SK-N-SH (cell line): ENCODE measurements around the gene TRPV5. TPM values are rescaled to one million over a fixed set of nuclear protein-coding genes. Genes with fewer than 3 reads are reported as not detected.

Source experiments
- CTCF ChIA-PET: fragments of 300-600, 350-600 bp; formaldehyde crosslinking; extraction: SDS; loops from one replicate; lab custom pipeline; 2021; lab: Yijun Ruan, JAX
- POLR2A ChIA-PET: fragments of 350-600 bp; sonication (Branson Sonifier 250); formaldehyde crosslinking; extraction: SDS; loops from one replicate; lab custom pipeline; 2020; ENCODE audit warnings: antibody characterized with exemption, inconsistent platforms; lab: Yijun Ruan, JAX
- DNase-seq: peaks from one replicate; pipeline ENCODE4 v3.0.0; 2012
- H2AFZ ChIP-seq: fragments of 200-600 bp; sonication (generic); 2 replicates; pipeline ENCODE4 v1.8.1; 2016; ENCODE audit warnings: antibody characterized with exemption, mild to moderate bottlenecking, low read depth
- H3F3A ChIP-seq: fragments of 200-600 bp; sonication (generic); replicated peaks from 2 replicates; pipeline ENCODE3; 2016; ENCODE audit warnings: antibody characterized with exemption, mild to moderate bottlenecking; ENCODE audit not compliant: insufficient read depth
- H3K27ac ChIP-seq, 2 experiments: fragments of 200-500 bp in 1 of 2; fragments of 200-600 bp in 1 of 2; sonication (Bioruptor generic) in 1 of 2; sonication (generic), shearing (Covaris generic) in 1 of 2; 2 replicates each; pipeline versions ENCODE4 v1.5.1 to v1.6.1; 2014 to 2016; ENCODE audit warnings: low read depth in 2 of 2, inconsistent platforms in 1 of 2, low read length in 1 of 2, mild to moderate bottlenecking in 1 of 2, mixed read lengths in 1 of 2
- H3K27me3 ChIP-seq: fragments of 200-600 bp; sonication (generic), shearing (Covaris generic); 2 replicates; pipeline ENCODE4 v1.6.1; 2016; ENCODE audit warnings: mixed run types; ENCODE audit not compliant: insufficient read depth
- H3K36me3 ChIP-seq, 2 experiments: fragments of 200-500 bp in 1 of 2; fragments of 200-600 bp in 1 of 2; sonication (Bioruptor generic) in 1 of 2; sonication (generic) in 1 of 2; replicated peaks in 1 of 2; 2 replicates each; pipeline versions ENCODE3 to v1.5.1; 2014 to 2016; ENCODE audit warnings: low read length in 1 of 2, mild to moderate bottlenecking in 1 of 2; ENCODE audit not compliant: insufficient read depth in 2 of 2, control insufficient read depth in 1 of 2
- H3K4me1 ChIP-seq, 2 experiments: fragments of 200-500 bp in 1 of 2; fragments of 200-600 bp in 1 of 2; sonication (Bioruptor generic) in 1 of 2; sonication (generic), shearing (Covaris generic) in 1 of 2; 2 replicates each; pipeline versions ENCODE4 v1.5.1 to v1.6.1; 2014 to 2016; ENCODE audit warnings: low read depth in 1 of 2, low read length in 1 of 2, mixed run types in 1 of 2; ENCODE audit not compliant: insufficient read depth in 2 of 2, control insufficient read depth in 1 of 2
- H3K4me2 ChIP-seq: fragments of 200-600 bp; sonication (generic), shearing (Covaris generic); 2 replicates; pipeline ENCODE4 v1.6.1; 2017; ENCODE audit warnings: mixed run types
- H3K4me3 ChIP-seq, 2 experiments: fragments of 200-500 bp in 1 of 2; fragments of 200-600 bp in 1 of 2; sonication (Bioruptor generic) in 1 of 2; sonication (generic), shearing (Covaris generic) in 1 of 2; 2 replicates each; pipeline versions ENCODE4 v1.5.1 to v1.8.1; 2014 to 2016; ENCODE audit warnings: low read depth in 2 of 2, inconsistent platforms in 1 of 2, low read length in 1 of 2, mild to moderate bottlenecking in 1 of 2, mixed read lengths in 1 of 2, moderate library complexity in 1 of 2
- H3K79me2 ChIP-seq: fragments of 200-600 bp; sonication (generic); 2 replicates; pipeline ENCODE4 v1.8.1; 2017; ENCODE audit warnings: mild to moderate bottlenecking; ENCODE audit not compliant: insufficient read depth
- H3K9ac ChIP-seq: fragments of 200-600 bp; sonication (generic); 2 replicates; pipeline ENCODE4 v1.6.1; 2017; ENCODE audit warnings: mixed run types
- H3K9me2 ChIP-seq: fragments of 200-600 bp; sonication (generic); 2 replicates; pipeline ENCODE4 v1.6.1; 2017; ENCODE audit warnings: mixed run types
- H3K9me3 ChIP-seq: fragments of 200-600 bp; sonication (generic); 2 replicates; pipeline ENCODE4 v1.6.1; 2017; ENCODE audit warnings: mixed run types, mild to moderate bottlenecking, moderate library complexity
- H4K20me1 ChIP-seq: fragments of 200-600 bp; sonication (generic); 2 replicates; pipeline ENCODE4 v1.6.1; 2017; ENCODE audit warnings: mild to moderate bottlenecking, mixed run types; ENCODE audit not compliant: insufficient read depth
- CHD2 ChIP-seq: fragments of 150-350 bp; IDR thresholded peaks from 2 replicates; pipeline ENCODE4 v1.6.1; 2018; ENCODE audit warnings: low read length; ENCODE audit not compliant: partially characterized antibody
- EZH2phosphoT487 ChIP-seq: fragments of 200-600 bp; sonication (generic); IDR thresholded peaks from 2 replicates; pipeline ENCODE4 v1.6.1; 2017; ENCODE audit warnings: low read depth, mixed run types, mild to moderate bottlenecking, antibody characterized with exemption, moderate library complexity, borderline replicate concordance
- FOSL2 ChIP-seq: IDR thresholded peaks from 2 replicates; pipeline ENCODE4 v1.4.0; 2012; ENCODE audit warnings: low read depth, mild to moderate bottlenecking, moderate library complexity, borderline replicate concordance
- IRF3 ChIP-seq: fragments of 150-350 bp; IDR thresholded peaks from 2 replicates; pipeline ENCODE4 v1.6.1; 2016; ENCODE audit warnings: mild to moderate bottlenecking, low read depth, low read length
- MAX ChIP-seq: IDR thresholded peaks from 2 replicates; pipeline ENCODE4 v1.4.0; 2012; ENCODE audit warnings: low read depth
- POLR2AphosphoS5 ChIP-seq: IDR thresholded peaks from 2 replicates; pipeline ENCODE4 v1.6.1; 2012; ENCODE audit warnings: low read depth, low read length
- REST ChIP-seq: IDR thresholded peaks from 2 replicates; pipeline ENCODE4 v1.6.1; 2012; ENCODE audit warnings: mild to moderate bottlenecking, low read depth, low read length, moderate library complexity
- TCF12 ChIP-seq: IDR thresholded peaks from 2 replicates; pipeline ENCODE4 v1.4.0; 2012
- TEAD4 ChIP-seq: IDR thresholded peaks from 2 replicates; pipeline ENCODE4 v1.4.0; 2012; ENCODE audit warnings: mild to moderate bottlenecking, borderline replicate concordance; ENCODE audit not compliant: insufficient read depth
- USF1 ChIP-seq: IDR thresholded peaks from 2 replicates; pipeline ENCODE4 v1.4.0; 2012; ENCODE audit warnings: low read depth, borderline replicate concordance
- WGBS: methylation state at CpG from one replicate; pipeline ENCODE4 v1.1.6; 2017; ENCODE audit warnings: low lambda C conversion rate; 5-methylcytosine and 5-hydroxymethylcytosine counted together
- polyA plus RNA-seq, 3 experiments: library from polyadenylated mRNA; depleted of rRNA; stranded (reverse); fragments of >200 nt; gene quantifications; 2 replicates each; pipeline ENCODE4 v1.2.3, GENCODE V29; 2012

TRPV5 gene
- polyA plus RNA-seq, 1 of the 3 experiments (the other 2 are of a cell fraction): not detected

- no peak for DNase-seq
- Histone ChIP-seq H3K36me3 (no peaks in the 10 kb centered on the region), H3K79me2 (no peaks in the 10 kb centered on the region), H3K4me1 (no peaks in the 10 kb centered on the region), H4K20me1 (no peaks in the 10 kb centered on the region)
- CTCF ChIA-PET: interaction anchor here (0.6 kb wide), 1 partner anchor 31 kb away, joined by 3 read pairs; no protein-coding TSS in a partner anchor
- TF ChIP-seq TEAD4: no peak
- TF ChIP-seq, all 33 proteins: peak for 0
- H3K9me2 ChIP-seq: no peaks in the 10 kb centered on the region
- no peak overlapping the region for H3K4me2 ChIP-seq
- no peaks in the 10 kb centered on the region for H3F3A ChIP-seq
- H3K9me3 ChIP-seq: peaks cover 18% of the 10 kb centered on the region
- POLR2A ChIA-PET: no interaction called here
- no peak overlapping the region for H3K9ac ChIP-seq
- H2AFZ ChIP-seq: no peak overlapping the region
- no peak overlapping the region for H3K27ac ChIP-seq
- H3K27me3 ChIP-seq: 0 out of 2 replicates have a peak, but pooled peaks cover 11% of the 10 kb centered on the region
- H3K4me3 ChIP-seq: no peak overlapping the region
These were observed 29.4 kb downstream of the TRPV5 start for GRCh38 chr7:142904128-142904527.

DNA sequence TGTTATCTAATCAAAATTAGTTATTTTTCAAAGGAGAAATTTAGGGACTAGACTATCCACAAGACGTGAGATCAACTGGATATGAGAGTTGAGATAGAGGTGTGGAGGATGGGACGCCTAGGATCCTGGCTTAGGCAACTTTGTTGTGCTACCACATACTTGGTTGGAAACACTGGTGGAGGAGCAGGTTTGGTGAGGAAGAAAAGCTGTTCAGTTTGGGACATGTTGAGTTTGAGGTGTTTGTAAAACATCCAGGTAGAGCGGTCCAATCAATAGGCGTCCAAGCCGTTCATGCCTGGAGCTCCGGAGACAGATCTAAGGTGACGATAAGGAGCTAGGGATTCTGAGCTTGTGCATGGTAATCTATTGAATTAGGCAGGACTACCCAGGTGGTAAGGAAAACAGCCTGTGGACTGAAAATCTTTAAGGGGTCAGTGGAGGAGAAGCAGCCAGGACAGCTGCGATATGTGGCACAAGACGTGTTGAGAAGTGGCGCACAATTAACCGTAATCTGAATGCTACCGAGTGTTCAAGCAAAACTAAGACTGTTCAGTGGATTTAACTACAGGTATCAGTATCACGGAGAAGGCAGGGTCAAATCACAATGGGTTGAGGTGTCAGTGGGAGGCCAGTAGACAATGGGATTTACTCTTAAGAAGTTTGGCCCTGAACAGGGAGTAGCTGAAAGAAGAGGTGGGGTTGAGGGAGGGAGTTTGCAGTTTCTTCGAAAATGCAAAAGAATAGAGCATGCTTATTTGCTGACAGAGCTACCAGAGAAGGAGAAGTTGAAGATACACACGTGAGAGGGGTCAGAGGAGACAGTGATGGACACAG lies 31.9 kb downstream of the TRPV5 start:
- Histone ChIP-seq H3K9ac (no peak overlapping the region), H3K79me2 (no peaks in the 10 kb centered on the region), H3F3A (no peaks in the 10 kb centered on the region), H3K36me3 (no peaks in the 10 kb centered on the region), H3K27ac (no peak overlapping the region), H4K20me1 (no peaks in the 10 kb centered on the region), H3K4me1 (no peaks in the 10 kb centered on the region), H3K4me2 (no peak overlapping the region), H3K27me3 (peaks cover 16% of the 10 kb centered on the region; the same call in 1 of the 2 replicates), H3K4me3 (no peak overlapping the region), H2AFZ (no peak overlapping the region), H3K9me3 (peaks cover 18% of the 10 kb centered on the region), H3K9me2 (no peaks in the 10 kb centered on the region)
- TF ChIP-seq IRF3: no peak
- no peak for TF ChIP-seq USF1
- TF ChIP-seq MAX: no peak
- TF ChIP-seq FOSL2: no peak
- no peak for TF ChIP-seq POLR2AphosphoS5
- TF ChIP-seq REST: no peak
- TF ChIP-seq CHD2: no peak
- TF ChIP-seq EZH2phosphoT487: no peak
- no peak for TF ChIP-seq TCF12
- ChIA-PET CTCF (interaction anchor here (0.6 to 2.2 kb wide), 4 partner anchors 15 to 313 kb away, joined by 3 to 8 read pairs (median 4); no protein-coding TSS in a partner anchor), POLR2A (no interaction called here)
- no peak for DNase-seq
- WGBS: 32% methylated on average over 15 of the region's 15 CpGs
